Hepatocyte (in vitro differentiated cells): Measurements from ENCODE around the gene ERMARD. TPM values are rescaled to one million over a fixed set of nuclear protein-coding genes. Genes with fewer than 3 reads are reported as not detected.

Experiments
- DNase-seq: peaks from one replicate; pipeline ENCODE4 v3.0.0-alpha.2; 2016; ENCODE audit warnings: low spot score
- H2AFZ ChIP-seq: fragments of 200-600 bp; sonication (generic); 2 replicates; pipeline ENCODE4 v1.6.0; 2016; ENCODE audit warnings: antibody characterized with exemption, mild to moderate bottlenecking
- H3K27ac ChIP-seq: fragments of 200-600 bp; sonication (generic); 2 replicates; pipeline ENCODE4 v1.5.1; 2016; ENCODE audit warnings: mild to moderate bottlenecking
- H3K27me3 ChIP-seq: fragments of 200-600 bp; sonication (generic); 2 replicates; pipeline ENCODE4 v1.6.1; 2016
- H3K36me3 ChIP-seq: fragments of 200-600 bp; sonication (generic); replicated peaks from 2 replicates; pipeline ENCODE4 v1.5.1; 2016; ENCODE audit warnings: low read depth; ENCODE audit not compliant: insufficient read depth
- H3K4me1 ChIP-seq: fragments of 200-600 bp; sonication (generic); 2 replicates; pipeline ENCODE4 v1.5.1; 2016; ENCODE audit warnings: mild to moderate bottlenecking, moderate library complexity; ENCODE audit not compliant: insufficient read depth
- H3K4me2 ChIP-seq: fragments of 200-600 bp; sonication (generic); 2 replicates; pipeline ENCODE4 v1.6.0; 2016
- H3K4me3 ChIP-seq: fragments of 200-600 bp; sonication (generic); 2 replicates; pipeline ENCODE4 v1.5.1; 2016; ENCODE audit warnings: mild to moderate bottlenecking
- H3K79me2 ChIP-seq: fragments of 200-600 bp; sonication (generic); 2 replicates; pipeline ENCODE4 v1.6.0; 2017; ENCODE audit warnings: mild to moderate bottlenecking
- H3K9me2 ChIP-seq: fragments of 200-600 bp; sonication (generic); replicated peaks from 2 replicates; pipeline ENCODE4 v1.6.0; 2017; ENCODE audit warnings: mild to moderate bottlenecking; ENCODE audit not compliant: insufficient read depth
- H3K9me3 ChIP-seq: fragments of 200-600 bp; sonication (generic); 2 replicates; pipeline ENCODE4 v1.5.1; 2016; ENCODE audit warnings: low read depth, mild to moderate bottlenecking
- H4K20me1 ChIP-seq: fragments of 200-600 bp; sonication (generic); 2 replicates; pipeline ENCODE4 v1.6.0; 2016; ENCODE audit warnings: mild to moderate bottlenecking; ENCODE audit not compliant: insufficient read depth, poor library complexity, severe bottlenecking
- CTCF ChIP-seq: fragments of 200-600 bp; sonication (generic); IDR thresholded peaks from 2 replicates; pipeline ENCODE4 v1.5.1; 2016; ENCODE audit warnings: antibody characterized with exemption, mild to moderate bottlenecking; ENCODE audit not compliant: poor library complexity
- EZH2 ChIP-seq: fragments of 200-600 bp; sonication (generic); IDR thresholded peaks from 2 replicates; pipeline ENCODE4 v1.6.1; 2016; ENCODE audit warnings: antibody characterized with exemption, mild to moderate bottlenecking, borderline replicate concordance
- EZH2phosphoT487 ChIP-seq: fragments of 200-600 bp; sonication (generic); IDR thresholded peaks from one replicate; pipeline ENCODE4 v1.6.1; 2018; ENCODE audit warnings: antibody characterized with exemption, mild to moderate bottlenecking, low read depth, moderate library complexity; ENCODE audit not compliant: unreplicated experiment, severe bottlenecking
- WGBS: methylation state at CpG from one replicate; pipeline ENCODE4 v1.1.6; 2016; ENCODE audit warnings: low lambda C conversion rate; ENCODE audit errors: missing lambda C conversion rate; 5-methylcytosine and 5-hydroxymethylcytosine counted together
- polyA plus RNA-seq: library from polyadenylated mRNA; unstranded; fragments of >200 nt; fragmentation: Nextera tagmentation; extraction: Ambion mirVana; gene quantifications from 2 replicates; pipeline ENCODE4 v1.2.1, GENCODE V29; 2016
- total RNA-seq: library from RNA; depleted of rRNA; stranded (reverse); fragments of >200 nt; gene quantifications from 2 replicates; pipeline ENCODE4 v1.2.3, GENCODE V29; 2014

ERMARD gene
- total and polyA plus RNA-seq, 2 experiments from 2014 or later: 22.7 to 27.4 TPM

GRCh38 chr6:169714595-169714994 lies 36.8 kb upstream of the ERMARD start:
- H2AFZ ChIP-seq: no peak overlapping the region
- no peak for TF ChIP-seq EZH2phosphoT487
- TF ChIP-seq CTCF: no peak
- TF ChIP-seq EZH2: no peak
- no peak for DNase-seq
- no peak overlapping the region for H3K4me2 ChIP-seq
- no peak overlapping the region for H3K4me3 ChIP-seq
- peaks cover 54% of the 10 kb centered on the region for H3K79me2 ChIP-seq
- H3K27ac ChIP-seq: no peak overlapping the region
- H3K27me3 ChIP-seq: no peaks in the 10 kb centered on the region
- no peaks in the 10 kb centered on the region for H3K9me3 ChIP-seq
- no peaks in the 10 kb centered on the region for H3K36me3 ChIP-seq
- no peaks in the 10 kb centered on the region for H3K4me1 ChIP-seq
- H4K20me1 ChIP-seq: peaks cover 17% of the 10 kb centered on the region
- no peaks in the 10 kb centered on the region for H3K9me2 ChIP-seq
- WGBS: 92% methylated on average over 9 of the region's 9 CpGs

GRCh38 chr6:169719117-169719516 lies 32.3 kb upstream of the ERMARD start:
- WGBS: 81% methylated on average over 4 of the region's 4 CpGs
- no peak overlapping the region for H3K4me2 ChIP-seq
- H3K9me3 ChIP-seq: no peaks in the 10 kb centered on the region
- peaks cover 75% of the 10 kb centered on the region for H3K79me2 ChIP-seq
- no peak overlapping the region for H3K27ac ChIP-seq
- H2AFZ ChIP-seq: no peak overlapping the region
- H3K36me3 ChIP-seq: no peaks in the 10 kb centered on the region
- no peaks in the 10 kb centered on the region for H3K9me2 ChIP-seq
- H3K4me3 ChIP-seq: no peak overlapping the region
- TF ChIP-seq CTCF (no peak), EZH2 (no peak)
- no peak for DNase-seq
- no peaks in the 10 kb centered on the region for H3K27me3 ChIP-seq
- H4K20me1 ChIP-seq: peaks cover 48% of the 10 kb centered on the region
- peaks cover 9% of the 10 kb centered on the region for H3K4me1 ChIP-seq

- peaks cover 48% of the 10 kb centered on the region for H4K20me1 ChIP-seq
- H3K4me2 ChIP-seq: no peak overlapping the region
- H3K9me2 ChIP-seq: no peaks in the 10 kb centered on the region
- no peak overlapping the region for H3K27ac ChIP-seq
- DNase-seq: no peak
- TF ChIP-seq EZH2phosphoT487 (no peak), CTCF (peak; percentile 7), EZH2 (no peak)
- H3K36me3 ChIP-seq: no peaks in the 10 kb centered on the region
- H2AFZ ChIP-seq: no peak overlapping the region
- peaks cover 9% of the 10 kb centered on the region for H3K4me1 ChIP-seq
- peaks cover 75% of the 10 kb centered on the region for H3K79me2 ChIP-seq
- H3K4me3 ChIP-seq: no peak overlapping the region
- H3K9me3 ChIP-seq: no peaks in the 10 kb centered on the region
- WGBS: 99% methylated on average over 3 of the region's 3 CpGs
- no peaks in the 10 kb centered on the region for H3K27me3 ChIP-seq
Measured at GRCh38 chr6:169720207-169720855, 31.1 kb upstream of the ERMARD start.
